ENCODE results near the gene OTOGL. TPM values are rescaled to one million over a fixed set of nuclear protein-coding genes. Genes with fewer than 3 reads are reported as not detected.

OTOGL gene
- total RNA-seq, 5 donors from 2014 or later (not counting 1 experiment from before 2014, with no cell fraction given) = not detected

- ChIA-PET POLR2A (no interaction called here), CTCF (no interaction called here)
- Histone ChIP-seq H3K4me3 (ENCODE audit: control insufficient read depth in 1 of 2, extremely low read depth in 1 of 2, low read length in 1 of 2) (no peak overlapping the region), H3K4me1 (ENCODE audit: control insufficient read depth in 1 of 2, extremely low read depth in 1 of 2, insufficient read depth in 2 of 2, low read length in 2 of 2) (no peaks in the 10 kb centered on the region), H3K36me3 (ENCODE audit: control insufficient read depth in 2 of 2, extremely low read depth in 1 of 2, insufficient read depth in 1 of 2, low read length in 1 of 2) (no peaks in the 10 kb centered on the region), H3K27me3 (replicated peaks in 1 of 2; ENCODE audit: control insufficient read depth in 2 of 2, extremely low read depth in 1 of 2, insufficient read depth in 2 of 2, low read length in 1 of 2) (no peaks in the 10 kb centered on the region), H3K9me3 (no peaks in the 10 kb centered on the region), H3K27ac (ENCODE audit: low read length) (no peak overlapping the region)
- Mint-ChIP-seq H3K27me3 (no peaks in the 10 kb centered on the region), H3K36me3 (no peaks in the 10 kb centered on the region), H3K27ac (no peak overlapping the region), H3K4me1 (no peaks in the 10 kb centered on the region), H3K9me3 (no peaks in the 10 kb centered on the region), H3K4me3 (no peak overlapping the region)
- WGBS (ENCODE audit: insufficient coverage) = no CpG with 5 or more reads among the region's 2 CpGs
- no peak for DNase-seq
- no peak for ATAC-seq (replicated peaks in 1 of 4)
Observed at GRCh38 chr12:80316222-80316621, 216.9 kb downstream of the OTOGL start.

DNA sequence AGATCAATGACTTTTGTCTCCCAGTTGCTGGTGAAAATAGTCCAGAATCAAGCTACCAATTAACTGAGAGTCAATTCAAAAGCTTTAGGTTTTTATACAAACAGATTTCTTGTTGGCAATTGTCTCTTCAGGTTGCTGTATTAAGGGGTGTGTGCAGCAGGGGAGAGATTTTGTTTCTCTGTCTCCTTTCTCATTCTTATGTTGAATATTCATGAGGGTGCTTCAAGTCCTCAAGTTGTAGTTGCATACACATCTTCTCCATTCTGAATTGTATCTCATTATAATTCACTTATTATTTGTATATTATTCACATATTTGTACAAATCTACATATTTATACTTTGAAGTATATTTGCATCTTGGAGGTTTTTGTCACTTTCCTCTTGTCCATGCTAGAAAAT is 218.0 kb downstream of the OTOGL start:
- Histone ChIP-seq H3K4me1 (ENCODE audit: control insufficient read depth in 1 of 2, extremely low read depth in 1 of 2, insufficient read depth in 2 of 2, low read length in 2 of 2) (no peaks in the 10 kb centered on the region), H3K27me3 (replicated peaks in 1 of 2; ENCODE audit: control insufficient read depth in 2 of 2, extremely low read depth in 1 of 2, insufficient read depth in 2 of 2, low read length in 1 of 2) (no peaks in the 10 kb centered on the region), H3K36me3 (ENCODE audit: control insufficient read depth in 2 of 2, extremely low read depth in 1 of 2, insufficient read depth in 1 of 2, low read length in 1 of 2) (no peaks in the 10 kb centered on the region), H3K27ac (ENCODE audit: low read length) (no peak overlapping the region), H3K9me3 (no peaks in the 10 kb centered on the region), H3K4me3 (ENCODE audit: control insufficient read depth in 1 of 2, extremely low read depth in 1 of 2, low read length in 1 of 2) (no peak overlapping the region)
- no peak overlapping the region for H3K4me3 Mint-ChIP-seq
- H3K27me3 Mint-ChIP-seq = no peaks in the 10 kb centered on the region
- H3K27ac Mint-ChIP-seq = no peak overlapping the region
- ATAC-seq (replicated peaks in 1 of 4) = no peak
- CTCF ChIA-PET = no interaction called here
- POLR2A ChIA-PET = no interaction called here
- DNase-seq = no peak
- H3K9me3 Mint-ChIP-seq = no peaks in the 10 kb centered on the region
- H3K4me1 Mint-ChIP-seq = no peaks in the 10 kb centered on the region
- H3K36me3 Mint-ChIP-seq = no peaks in the 10 kb centered on the region

- WGBS (ENCODE audit: insufficient coverage) = no CpG with 5 or more reads among the region's 1 CpG
- no peaks in the 10 kb centered on the region for H3K27me3 ChIP-seq (replicated peaks in 1 of 2; ENCODE audit: control insufficient read depth in 2 of 2, extremely low read depth in 1 of 2, insufficient read depth in 2 of 2, low read length in 1 of 2)
- Mint-ChIP-seq H3K4me1 (no peaks in the 10 kb centered on the region), H3K27me3 (no peaks in the 10 kb centered on the region), H3K27ac (no peak overlapping the region), H3K36me3 (no peaks in the 10 kb centered on the region), H3K4me3 (no peak overlapping the region), H3K9me3 (no peaks in the 10 kb centered on the region)
- H3K9me3 ChIP-seq = no peaks in the 10 kb centered on the region
- no peaks in the 10 kb centered on the region for H3K36me3 ChIP-seq (ENCODE audit: control insufficient read depth in 2 of 2, extremely low read depth in 1 of 2, insufficient read depth in 1 of 2, low read length in 1 of 2)
- no peak overlapping the region for H3K27ac ChIP-seq (ENCODE audit: low read length)
- CTCF ChIA-PET = no interaction called here
- ATAC-seq (replicated peaks in 1 of 4) = no peak
- POLR2A ChIA-PET = no interaction called here
- no peak for DNase-seq
- no peaks in the 10 kb centered on the region for H3K4me1 ChIP-seq (ENCODE audit: control insufficient read depth in 1 of 2, extremely low read depth in 1 of 2, insufficient read depth in 2 of 2, low read length in 2 of 2)
- H3K4me3 ChIP-seq (ENCODE audit: control insufficient read depth in 1 of 2, extremely low read depth in 1 of 2, low read length in 1 of 2) = no peak overlapping the region
Observed at GRCh38 chr12:80317899-80318298, 218.6 kb downstream of the OTOGL start.

GRCh38 chr12:80320121-80320678 is 220.9 kb downstream of the OTOGL start:
- H3K4me1 Mint-ChIP-seq = no peaks in the 10 kb centered on the region
- ATAC-seq (replicated peaks in 1 of 4) (no peak), DNase-seq (no peak)
- no peaks in the 10 kb centered on the region for H3K36me3 ChIP-seq (ENCODE audit: control insufficient read depth in 2 of 2, extremely low read depth in 1 of 2, insufficient read depth in 1 of 2, low read length in 1 of 2)
- no peak overlapping the region for H3K27ac ChIP-seq (ENCODE audit: low read length)
- peaks cover 0 to 4% (median 0%) of the 10 kb centered on the region in 3 donors for H3K9me3 Mint-ChIP-seq
- no peaks in the 10 kb centered on the region for H3K36me3 Mint-ChIP-seq
- H3K4me3 Mint-ChIP-seq = no peak overlapping the region
- POLR2A ChIA-PET = no interaction called here
- CTCF ChIA-PET = no interaction called here
- H3K4me1 ChIP-seq (ENCODE audit: control insufficient read depth in 1 of 2, extremely low read depth in 1 of 2, insufficient read depth in 2 of 2, low read length in 2 of 2) = no peaks in the 10 kb centered on the region
- H3K27me3 Mint-ChIP-seq = no peaks in the 10 kb centered on the region
- H3K27me3 ChIP-seq (replicated peaks in 1 of 2; ENCODE audit: control insufficient read depth in 2 of 2, extremely low read depth in 1 of 2, insufficient read depth in 2 of 2, low read length in 1 of 2) = no peaks in the 10 kb centered on the region
- no peak overlapping the region for H3K27ac Mint-ChIP-seq
- no peak overlapping the region for H3K4me3 ChIP-seq (ENCODE audit: control insufficient read depth in 1 of 2, extremely low read depth in 1 of 2, low read length in 1 of 2)
- no CpG with 5 or more reads among the region's 2 CpGs for WGBS (ENCODE audit: insufficient coverage)
- no peaks in the 10 kb centered on the region for H3K9me3 ChIP-seq

DNA sequence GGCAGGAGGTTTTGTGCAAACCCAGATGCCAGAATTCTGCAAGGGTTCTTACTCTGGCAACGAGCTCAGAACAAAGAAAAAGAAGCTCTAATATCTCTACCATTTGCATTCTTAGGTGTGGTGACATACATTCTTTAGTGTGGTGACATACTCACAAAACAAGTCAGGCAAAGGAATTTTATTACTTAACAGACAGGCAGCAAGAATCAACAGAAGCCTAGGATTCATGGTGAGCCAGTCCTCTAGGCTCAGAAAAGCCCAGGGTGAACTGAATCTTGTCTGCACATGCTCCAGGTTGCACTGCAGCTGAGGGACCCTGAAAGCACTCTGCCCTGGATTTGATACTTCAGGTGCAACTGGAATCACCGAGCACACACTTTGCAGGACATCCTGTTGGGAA is 222.3 kb downstream of the OTOGL start:
- ATAC-seq (replicated peaks in 1 of 4) = no peak
- no peaks in the 10 kb centered on the region for H3K9me3 ChIP-seq
- H3K27ac Mint-ChIP-seq = no peak overlapping the region
- H3K4me3 ChIP-seq (ENCODE audit: control insufficient read depth in 1 of 2, extremely low read depth in 1 of 2, low read length in 1 of 2) = no peak overlapping the region
- no peaks in the 10 kb centered on the region for H3K36me3 Mint-ChIP-seq
- H3K27me3 ChIP-seq (replicated peaks in 1 of 2; ENCODE audit: control insufficient read depth in 2 of 2, extremely low read depth in 1 of 2, insufficient read depth in 2 of 2, low read length in 1 of 2) = no peaks in the 10 kb centered on the region
- no peak for DNase-seq
- H3K36me3 ChIP-seq (ENCODE audit: control insufficient read depth in 2 of 2, extremely low read depth in 1 of 2, insufficient read depth in 1 of 2, low read length in 1 of 2) = no peaks in the 10 kb centered on the region
- no peaks in the 10 kb centered on the region for H3K27me3 Mint-ChIP-seq
- no peaks in the 10 kb centered on the region for H3K4me1 ChIP-seq (ENCODE audit: control insufficient read depth in 1 of 2, extremely low read depth in 1 of 2, insufficient read depth in 2 of 2, low read length in 2 of 2)
- H3K4me1 Mint-ChIP-seq = no peaks in the 10 kb centered on the region
- POLR2A ChIA-PET = no interaction called here
- no peak overlapping the region for H3K27ac ChIP-seq (ENCODE audit: low read length)
- CTCF ChIA-PET = no interaction called here
- peaks cover 0 to 4% (median 0%) of the 10 kb centered on the region in 3 donors for H3K9me3 Mint-ChIP-seq
- no CpG with 5 or more reads among the region's 2 CpGs for WGBS (ENCODE audit: insufficient coverage)
- no peak overlapping the region for H3K4me3 Mint-ChIP-seq

- Mint-ChIP-seq H3K27me3 (no peaks in the 10 kb centered on the region), H3K4me1 (no peaks in the 10 kb centered on the region), H3K36me3 (no peaks in the 10 kb centered on the region), H3K9me3 (peaks cover 0 to 4% (median 0%) of the 10 kb centered on the region in 3 donors), H3K4me3 (no peak overlapping the region), H3K27ac (no peak overlapping the region)
- no peaks in the 10 kb centered on the region for H3K27me3 ChIP-seq (replicated peaks in 1 of 2; ENCODE audit: control insufficient read depth in 2 of 2, extremely low read depth in 1 of 2, insufficient read depth in 2 of 2, low read length in 1 of 2)
- no peaks in the 10 kb centered on the region for H3K36me3 ChIP-seq (ENCODE audit: control insufficient read depth in 2 of 2, extremely low read depth in 1 of 2, insufficient read depth in 1 of 2, low read length in 1 of 2)
- POLR2A ChIA-PET = no interaction called here
- CTCF ChIA-PET = no interaction called here
- no peak overlapping the region for H3K4me3 ChIP-seq (ENCODE audit: control insufficient read depth in 1 of 2, extremely low read depth in 1 of 2, low read length in 1 of 2)
- DNase-seq (no peak), ATAC-seq (replicated peaks in 1 of 4) (no peak)
- H3K27ac ChIP-seq (ENCODE audit: low read length) = no peak overlapping the region
- WGBS (ENCODE audit: insufficient coverage) = 67% methylated on average over 1 of the region's 4 CpGs
- no peaks in the 10 kb centered on the region for H3K4me1 ChIP-seq (ENCODE audit: control insufficient read depth in 1 of 2, extremely low read depth in 1 of 2, insufficient read depth in 2 of 2, low read length in 2 of 2)
- no peaks in the 10 kb centered on the region for H3K9me3 ChIP-seq
Observed at GRCh38 chr12:80325167-80325959, 226.0 kb downstream of the OTOGL start.

Data from T-cell (primary cell).